Lung (tissue), 12 donors: ENCODE results near the gene LLGL2. TPM values are rescaled to one million over a fixed set of nuclear protein-coding genes. Genes with fewer than 3 reads are reported as not detected.
A peak's percentile ranks its signal among the peaks of the same experiment; 100 is the strongest.

Source experiments
- ATAC-seq: fragments of 200-7000 bp; cut with Tn5 transposase; one replicate; pipeline ENCODE4 v1.9.1; 2020; ENCODE audit warnings: moderate number of reproducible peaks; ENCODE audit not compliant: insufficient read depth, low FRiP score
- DNase-seq, 3 donors: peaks; one replicate each; pipeline ENCODE4 v3.0.0-alpha.2; 2013 to 2017
- H3K27ac ChIP-seq, 2 donors: one replicate each; pipeline ENCODE4 v1.5.1; 2013; ENCODE audit warnings: mild to moderate bottlenecking in 2 of 2, moderate library complexity in 2 of 2, control low read depth in 1 of 2, inconsistent platforms in 1 of 2, low read depth in 1 of 2, low read length in 1 of 2
- H3K27me3 ChIP-seq, 3 donors: one replicate each; pipeline ENCODE4 v1.5.1; 2013; ENCODE audit warnings: low read length in 2 of 3; ENCODE audit not compliant: control insufficient read depth in 3 of 3, insufficient read depth in 3 of 3
- H3K36me3 ChIP-seq, 4 donors: one replicate each; pipeline ENCODE4 v1.5.1; 2013; ENCODE audit warnings: low read length in 4 of 4, mild to moderate bottlenecking in 1 of 4, moderate library complexity in 1 of 4; ENCODE audit not compliant: control insufficient read depth in 4 of 4, insufficient read depth in 4 of 4
- H3K4me1 ChIP-seq, 5 donors: one replicate each; pipeline ENCODE4 v1.5.1; 2013; ENCODE audit warnings: low read length in 5 of 5, mild to moderate bottlenecking in 2 of 5, moderate library complexity in 1 of 5; ENCODE audit not compliant: control insufficient read depth in 5 of 5, insufficient read depth in 5 of 5
- H3K4me3 ChIP-seq: one replicate; pipeline ENCODE4 v1.5.1; 2013; ENCODE audit warnings: mild to moderate bottlenecking, control low read depth, moderate library complexity
- H3K9ac ChIP-seq, 2 donors: one replicate each; pipeline ENCODE4 v1.5.1; 2013; ENCODE audit warnings: low read length in 2 of 2, control low read depth in 1 of 2; ENCODE audit not compliant: insufficient read depth in 1 of 2
- H3K9me3 ChIP-seq, 4 donors: one replicate each; pipeline ENCODE4 v1.5.1; 2013; ENCODE audit warnings: low read length in 3 of 4, mild to moderate bottlenecking in 1 of 4, moderate library complexity in 1 of 4; ENCODE audit not compliant: control insufficient read depth in 4 of 4, insufficient read depth in 3 of 4
- CTCF ChIP-seq: IDR thresholded peaks from 2 replicates; pipeline ENCODE4 v1.5.1; 2012; ENCODE audit warnings: mild to moderate bottlenecking; ENCODE audit errors: control extremely low read depth, extremely low read depth
- WGBS, 2 donors: extraction: QIAGEN DNeasy Blood & Tissue Kit; methylation state at CpG; one replicate each; pipeline ENCODE4 v1.1.7; 2013; 5-methylcytosine and 5-hydroxymethylcytosine counted together
- polyA plus RNA-seq, 2 donors: library from polyadenylated mRNA; stranded (reverse); fragments of 200-250 nt; gene quantifications; one replicate each; pipeline ENCODE4 v1.2.1, GENCODE V29; 2013
- total RNA-seq, 2 donors: library from RNA; depleted of rRNA in 1 of 2; stranded (reverse); fragments of >200 nt in 1 of 2; gene quantifications; one replicate each; pipeline ENCODE4 v1.2.1, GENCODE V29; 2014 to 2021
- donor health status: control.
- donor health status: control.
- donor health status: Bipolar disorder and iron deficiency.
- donor health status: healthy.
- donor health status: DM: yes; HTN: yes; CAD: no.

The LLGL2 gene
- total and polyA plus RNA-seq, 4 donors: 80.5 to 199 (median 149) TPM

- WGBS, 2 donors: 0 to 1% methylated on average over 58 to 78 of the region's 78 CpGs
- TF ChIP-seq CTCF: peak; percentile 83
Measured at GRCh38 chr17:75515496-75516254, 9.8 kb upstream of the LLGL2 start, which contains the start of gene CASKIN2. Gene CASKIN2 (minus strand): TSS chr17:75515537. CDS start chr17:75513804, 1,733 bp downstream.

GRCh38 chr17:75516255-75516618 is 9.3 kb upstream of the LLGL2 start, which contains the start of gene TSEN54:
Gene TSEN54 (plus strand): TSS chr17:75516528. CDS start chr17:75516561, 33 bp downstream.
- no peak within 1 kb of the TSS for H3K9ac ChIP-seq
- peaks cover 0 to 10% (median 4%) of the 10 kb centered on the region in 4 donors for H3K36me3 ChIP-seq
- DNase-seq (peak; percentile 93 to 95 (median 95)), ATAC-seq (peak; percentile 91)
- peak within 1 kb of the TSS; percentile 83 for H3K27ac ChIP-seq
- peaks cover 0 to 43% (median 12%) of the 10 kb centered on the region in 5 donors for H3K4me1 ChIP-seq
- peak within 1 kb of the TSS; percentile 85 for H3K4me3 ChIP-seq
- WGBS, 2 donors: 0 to 1% methylated on average over 17 to 45 of the region's 45 CpGs
- H3K27me3 ChIP-seq: no peaks in the 10 kb centered on the region
- H3K9me3 ChIP-seq: peaks cover 0 to 2% (median 0%) of the 10 kb centered on the region in 4 donors
- TF ChIP-seq CTCF: no peak

More at GRCh38 chr17:75515496-75516254, 9.8 kb upstream of the LLGL2 start, which contains the start of gene CASKIN2:
- ATAC-seq (peak; percentile 83), DNase-seq (peak; percentile 95 to 98 (median 97))
- Histone ChIP-seq H3K4me3 (peak within 1 kb of the TSS; percentile 85), H3K36me3 (peaks cover 0 to 10% (median 3%) of the 10 kb centered on the region in 4 donors), H3K27ac (peak within 1 kb of the TSS; percentile 83), H3K9me3 (no peaks in the 10 kb centered on the region), H3K4me1 (peaks cover 0 to 44% (median 12%) of the 10 kb centered on the region in 5 donors), H3K9ac (peak within 1 kb of the TSS; percentile 17 to 41), H3K27me3 (no peaks in the 10 kb centered on the region)

GRCh38 chr17:75516619-75517296 is 8.7 kb upstream of the LLGL2 start:
- TF ChIP-seq CTCF: no peak
- no peak overlapping the region for H3K9ac ChIP-seq
- H3K27ac ChIP-seq: peak overlapping the region in 1 of 2 donors; percentile 55
- no peaks in the 10 kb centered on the region for H3K27me3 ChIP-seq
- peaks cover 0 to 37% (median 11%) of the 10 kb centered on the region in 5 donors for H3K4me1 ChIP-seq
- H3K9me3 ChIP-seq: peaks cover 0 to 3% (median 0%) of the 10 kb centered on the region in 4 donors
- DNase-seq: peak; percentile 40 to 42 (median 41)
- peaks cover 0 to 10% (median 4%) of the 10 kb centered on the region in 4 donors for H3K36me3 ChIP-seq
- no peak for ATAC-seq
- WGBS, 2 donors: 0% methylated on average over 55 to 65 of the region's 65 CpGs
- H3K4me3 ChIP-seq: peak overlapping the region; percentile 85
